GM23338 (cell line): Measurements from ENCODE around the gene STK32C. TPM values are rescaled to one million over a fixed set of nuclear protein-coding genes. Genes with fewer than 3 reads are reported as not detected.

Source experiments
- ATAC-seq: fragments of 200-7000 bp; cut with Tn5 transposase; 3 replicates; pipeline ENCODE4 v1.9.1; 2020
- DNase-seq: peaks from one replicate; pipeline ENCODE4 v3.0.0-alpha.2; 2015; ENCODE audit warnings: low spot score
- H2AFZ ChIP-seq: fragments of 200-600 bp; sonication (generic); 2 replicates; pipeline ENCODE4 v1.8.0; 2016; ENCODE audit warnings: antibody characterized with exemption, mild to moderate bottlenecking, moderate library complexity
- H3F3A ChIP-seq: fragments of 200-600 bp; sonication (generic); replicated peaks from 2 replicates; pipeline ENCODE4 v1.8.0; 2017; ENCODE audit warnings: antibody characterized with exemption, mixed run types, low read depth
- H3K27ac ChIP-seq: fragments of 200-600 bp; sonication (generic); 2 replicates; pipeline ENCODE4 v1.6.1; 2016; ENCODE audit warnings: low read depth
- H3K27me3 ChIP-seq: fragments of 200-600 bp; sonication (generic); 2 replicates; pipeline ENCODE4 v1.8.0; 2016; ENCODE audit warnings: mild to moderate bottlenecking, mixed run types, moderate library complexity; ENCODE audit not compliant: insufficient read depth
- H3K36me3 ChIP-seq: fragments of 200-600 bp; sonication (generic); 2 replicates; pipeline ENCODE4 v1.8.0; 2016; ENCODE audit warnings: mild to moderate bottlenecking; ENCODE audit not compliant: insufficient read depth
- H3K4me1 ChIP-seq: fragments of 200-600 bp; sonication (generic); 2 replicates; pipeline ENCODE4 v1.8.0; 2016; ENCODE audit warnings: mild to moderate bottlenecking, moderate library complexity; ENCODE audit not compliant: insufficient read depth
- H3K4me2 ChIP-seq: fragments of 200-600 bp; sonication (generic); 2 replicates; pipeline ENCODE4 v1.7.1; 2017; ENCODE audit warnings: mixed run types
- H3K4me3 ChIP-seq: fragments of 200-600 bp; sonication (generic); 2 replicates; pipeline ENCODE4 v1.6.1; 2016; ENCODE audit warnings: mixed run types
- H3K79me2 ChIP-seq: fragments of 200-600 bp; sonication (generic); replicated peaks from 2 replicates; pipeline ENCODE4 v1.8.0; 2017; ENCODE audit warnings: mild to moderate bottlenecking; ENCODE audit not compliant: insufficient read depth
- H3K9me2 ChIP-seq: fragments of 200-600 bp; sonication (generic); 2 replicates; pipeline ENCODE4 v1.8.0; 2017; ENCODE audit not compliant: insufficient read depth
- H4K20me1 ChIP-seq: fragments of 200-600 bp; sonication (generic); replicated peaks from 2 replicates; pipeline ENCODE4 v1.8.0; 2017; ENCODE audit warnings: mild to moderate bottlenecking; ENCODE audit not compliant: insufficient read depth
- H3K27ac Mint-ChIP-seq: 2 replicates; pipeline ENCODE4 v1.8.0; 2020; ENCODE audit warnings: inconsistent platforms, mild to moderate bottlenecking, moderate library complexity, mixed read lengths
- H3K27me3 Mint-ChIP-seq: 3 replicates; pipeline ENCODE4 v1.8.0; 2022; ENCODE audit warnings: low read depth, mild to moderate bottlenecking, moderate library complexity, mixed read lengths, inconsistent platforms; ENCODE audit not compliant: insufficient read depth, poor library complexity
- H3K36me3 Mint-ChIP-seq: 3 replicates; pipeline ENCODE4 v1.8.0; 2021; ENCODE audit warnings: low read depth, mild to moderate bottlenecking, inconsistent platforms, moderate library complexity, mixed read lengths
- H3K4me1 Mint-ChIP-seq: 3 replicates; pipeline ENCODE4 v1.8.0; 2020; ENCODE audit warnings: mild to moderate bottlenecking, inconsistent platforms, mixed read lengths
- H3K4me3 Mint-ChIP-seq: 3 replicates; pipeline ENCODE4 v1.8.0; 2021; ENCODE audit warnings: moderate library complexity, mild to moderate bottlenecking, inconsistent platforms, mixed read lengths
- H3K9me3 Mint-ChIP-seq: 3 replicates; pipeline ENCODE4 v1.8.0; 2020; ENCODE audit warnings: moderate library complexity, mild to moderate bottlenecking, inconsistent platforms, mixed read lengths
- CREB1 ChIP-seq: fragments of 250-450 bp; sonication (Bioruptor Pico); IDR thresholded peaks from 2 replicates; pipeline ENCODE4 v1.5.0; 2020; ENCODE audit warnings: low read depth, mild to moderate bottlenecking, moderate library complexity
- CTCF ChIP-seq, 2 experiments: fragments of 200-600 bp in 1 of 2; sonication (generic) in 1 of 2; conservative IDR thresholded peaks; 2 replicates each; pipeline versions ENCODE4 v1.5.1 to v1.6.1; 2016 to 2017; ENCODE audit warnings: antibody characterized with exemption in 2 of 2, low read depth in 2 of 2, mild to moderate bottlenecking in 2 of 2, moderate library complexity in 1 of 2
- EZH2 ChIP-seq: fragments of 200-600 bp; sonication (generic); IDR thresholded peaks from one replicate; pipeline ENCODE4 v1.8.0; 2017; ENCODE audit warnings: antibody characterized with exemption, mild to moderate bottlenecking, low read depth; ENCODE audit not compliant: unreplicated experiment
- EZH2phosphoT487 ChIP-seq: fragments of 200-600 bp; sonication (generic); IDR thresholded peaks from one replicate; pipeline ENCODE4 v1.8.1; 2018; ENCODE audit warnings: antibody characterized with exemption; ENCODE audit not compliant: unreplicated experiment
- NANOG ChIP-seq: IDR thresholded peaks from 2 replicates; pipeline ENCODE4 v1.6.1; 2016; ENCODE audit warnings: antibody characterized with exemption, borderline replicate concordance
- POLR2AphosphoS5 ChIP-seq: IDR thresholded peaks from 2 replicates; pipeline ENCODE4 v1.6.1; 2016; ENCODE audit warnings: antibody characterized with exemption, low read depth
- REST ChIP-seq: IDR thresholded peaks from one replicate; pipeline ENCODE4 v1.6.1; 2018; ENCODE audit warnings: antibody characterized with exemption; ENCODE audit not compliant: unreplicated experiment
- STAT1 ChIP-seq: IDR thresholded peaks from one replicate; pipeline ENCODE4 v1.6.1; 2016; ENCODE audit warnings: antibody characterized with exemption; ENCODE audit not compliant: unreplicated experiment
- ZNF114 ChIP-seq: fragments of 250-450 bp; sonication (Bioruptor Pico); IDR thresholded peaks from 2 replicates; pipeline ENCODE4 v1.5.0; 2020; ENCODE audit warnings: mild to moderate bottlenecking, moderate library complexity
- ZNF331 ChIP-seq: fragments of 250-450 bp; sonication (Bioruptor Pico); IDR thresholded peaks from 2 replicates; pipeline ENCODE4 v1.5.0; 2020; ENCODE audit warnings: low read depth, mild to moderate bottlenecking, moderate library complexity
- polyA plus RNA-seq: library from polyadenylated mRNA; unstranded; fragments of >200 nt; fragmentation: Nextera tagmentation; extraction: Ambion mirVana; gene quantifications from 2 replicates; pipeline ENCODE4 v1.2.1, GENCODE V29; 2016
- total RNA-seq: library from RNA; depleted of rRNA; stranded (reverse); fragments of >200 nt; shearing (Covaris generic); gene quantifications from 2 replicates; pipeline ENCODE4 v1.2.3, GENCODE V29; 2014

STK32C gene
- total and polyA plus RNA-seq, 2 experiments from 2014 or later: 10.2 to 20.5 TPM

GRCh38 chr10:132350391-132350790, 42.6 kb upstream of the STK32C start:
- H3K36me3 ChIP-seq: no peaks in the 10 kb centered on the region
- H4K20me1 ChIP-seq: no peaks in the 10 kb centered on the region
- ATAC-seq (no peak), DNase-seq (no peak)
- no peaks in the 10 kb centered on the region for H3K9me2 ChIP-seq
- H3K4me1 Mint-ChIP-seq: peaks cover 9% of the 10 kb centered on the region
- no peak overlapping the region for H3K4me2 ChIP-seq
- TF ChIP-seq EZH2 (no peak), CREB1 (CRISPR knock-in tag) (no peak), CTCF (conservative IDR thresholded peaks at IDR 0.05; ENCODE audit: low read depth in 2 of 2) (no peak), EZH2phosphoT487 (no peak)
- no peaks in the 10 kb centered on the region; the same call in 2 of the 3 replicates for H3K36me3 Mint-ChIP-seq
- no peaks in the 10 kb centered on the region for H3K4me1 ChIP-seq
- no peak overlapping the region for H3K27ac ChIP-seq
- H3K4me3 Mint-ChIP-seq: no peak overlapping the region
- no peaks in the 10 kb centered on the region for H3K79me2 ChIP-seq
- no peak overlapping the region for H2AFZ ChIP-seq
- H3F3A ChIP-seq: no peaks in the 10 kb centered on the region
- no peaks in the 10 kb centered on the region for H3K9me3 Mint-ChIP-seq
- no peak overlapping the region for H3K27ac Mint-ChIP-seq
- H3K4me3 ChIP-seq: no peak overlapping the region
- peaks cover 11% of the 10 kb centered on the region for H3K27me3 Mint-ChIP-seq
- H3K27me3 ChIP-seq: no peaks in the 10 kb centered on the region

- no peak overlapping the region for H3K27ac Mint-ChIP-seq
- H3K4me3 Mint-ChIP-seq: no peak overlapping the region
Measured at GRCh38 chr10:132349766-132350165, 42.0 kb upstream of the STK32C start.

GRCh38 chr10:132347931-132348267, 40.1 kb upstream of the STK32C start:
- H3K9me2 ChIP-seq: no peaks in the 10 kb centered on the region
- no peak overlapping the region for H2AFZ ChIP-seq
- H3K79me2 ChIP-seq: no peaks in the 10 kb centered on the region
- no peaks in the 10 kb centered on the region for H3K4me1 ChIP-seq
- no peak overlapping the region for H3K4me3 ChIP-seq
- Mint-ChIP-seq H3K27me3 (peaks cover 7% of the 10 kb centered on the region), H3K4me1 (peaks cover 3% of the 10 kb centered on the region; the same call in 2 of the 3 replicates), H3K9me3 (no peaks in the 10 kb centered on the region), H3K36me3 (no peaks in the 10 kb centered on the region; the same call in 2 of the 3 replicates), H3K4me3 (no peak overlapping the region), H3K27ac (peak overlapping the region; percentile 29; the same call in 1 of the 2 replicates)
- no peaks in the 10 kb centered on the region for H3K36me3 ChIP-seq
- H3K27me3 ChIP-seq: no peaks in the 10 kb centered on the region
- H3K4me2 ChIP-seq: no peak overlapping the region
- no peaks in the 10 kb centered on the region for H3F3A ChIP-seq
- no peak overlapping the region for H3K27ac ChIP-seq
- no peak for DNase-seq
- H4K20me1 ChIP-seq: no peaks in the 10 kb centered on the region
- ATAC-seq: no peak
- TF ChIP-seq NANOG (no peak), REST (no peak), ZNF331 (CRISPR knock-in tag) (no peak), STAT1 (no peak), EZH2phosphoT487 (no peak)

More at GRCh38 chr10:132349766-132350165, 42.0 kb upstream of the STK32C start:
- H3K27me3 Mint-ChIP-seq: peaks cover 11% of the 10 kb centered on the region
- Histone ChIP-seq H3K27ac (no peak overlapping the region), H3K4me1 (no peaks in the 10 kb centered on the region), H2AFZ (no peak overlapping the region), H3F3A (no peaks in the 10 kb centered on the region), H4K20me1 (no peaks in the 10 kb centered on the region), H3K36me3 (no peaks in the 10 kb centered on the region), H3K79me2 (no peaks in the 10 kb centered on the region), H3K4me3 (no peak overlapping the region), H3K9me2 (no peaks in the 10 kb centered on the region), H3K27me3 (no peaks in the 10 kb centered on the region), H3K4me2 (no peak overlapping the region)
- peaks cover 7% of the 10 kb centered on the region for H3K4me1 Mint-ChIP-seq
- no peak for ATAC-seq
- no peaks in the 10 kb centered on the region for H3K9me3 Mint-ChIP-seq
- no peak for DNase-seq
- H3K36me3 Mint-ChIP-seq: no peaks in the 10 kb centered on the region; the same call in 2 of the 3 replicates
- TF ChIP-seq ZNF114 (no peak), POLR2AphosphoS5 (no peak)
